Activated CD4-positive, alpha-beta T cell treated with anti-CD3 and anti-CD28 coated beads, Interleukin-2, amount 50 U/mL, for 16 hours (primary cell): Measurements from ENCODE around the gene SI.
"Not testable (repeated sequence)": the region's sequence is repeated elsewhere in the genome, so short reads cannot be mapped to it uniquely, and the experiment has no call there.

Experiments
- DNase-seq: peaks from one replicate; pipeline ENCODE4 v3.0.0-alpha.2; 2020

The SI gene

GRCh38 chr3:165078293-165078692, at the start of gene SI:
SI (minus strand) TSS chr3:165078496; CDS start chr3:165076012, 2,484 bp downstream.
- no peak for DNase-seq

DNA sequence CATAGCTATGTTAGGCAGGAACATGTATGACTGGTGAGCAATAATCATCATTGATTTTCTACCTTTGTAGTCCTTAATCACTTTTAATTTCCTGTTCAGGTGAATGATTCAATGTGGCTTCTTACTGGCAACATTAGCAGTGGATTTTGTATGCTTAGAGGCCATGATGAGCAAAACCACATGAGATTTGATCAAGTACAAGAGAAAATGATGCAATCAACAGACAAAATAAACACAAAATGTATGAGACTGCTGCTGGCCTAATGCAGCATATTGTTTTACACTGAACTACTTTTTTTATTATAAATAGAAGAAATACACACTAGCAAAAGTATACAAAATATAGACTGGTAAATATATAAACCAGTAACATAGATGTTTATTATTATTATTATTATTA, 47.5 kb upstream of the SI start:
- DNase-seq, result no peak

DNA sequence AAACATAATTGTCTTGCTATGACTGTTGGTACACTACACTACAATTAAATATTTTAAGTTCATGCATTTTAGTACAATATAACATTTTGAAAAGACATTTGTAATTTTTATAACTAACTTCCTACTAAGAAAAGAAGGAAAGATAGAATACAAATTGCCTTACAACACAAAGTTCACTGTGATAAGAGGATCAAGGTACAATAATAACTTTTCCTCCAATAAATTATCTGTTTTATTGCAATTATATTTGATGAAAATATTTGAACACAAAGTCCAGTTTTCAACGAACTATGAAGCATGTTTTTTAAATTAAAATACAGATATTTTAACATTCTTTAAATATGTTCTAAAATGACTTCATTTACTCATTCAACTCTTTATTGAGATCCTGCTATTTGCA, 33.1 kb upstream of the SI start:
- DNase-seq, result no peak

DNA sequence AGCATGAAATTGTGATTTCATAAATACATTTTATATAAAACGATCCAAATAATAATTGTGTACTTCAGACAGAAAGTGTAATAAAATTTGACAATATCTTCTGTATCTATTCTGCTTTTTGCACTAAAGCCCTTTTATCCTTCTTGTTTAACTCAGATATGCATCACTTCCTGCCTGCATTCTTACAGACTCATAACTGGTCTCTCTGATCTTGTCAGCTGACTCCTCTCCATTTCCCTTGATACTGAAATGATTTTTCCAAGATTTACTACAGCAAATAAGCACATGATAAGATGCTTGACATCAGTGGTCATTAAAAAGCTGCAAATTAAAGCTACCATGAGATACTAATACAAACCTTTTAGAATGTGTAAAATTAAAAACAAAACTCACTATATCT, 25.3 kb upstream of the SI start:
- DNase-seq, result no peak

DNA sequence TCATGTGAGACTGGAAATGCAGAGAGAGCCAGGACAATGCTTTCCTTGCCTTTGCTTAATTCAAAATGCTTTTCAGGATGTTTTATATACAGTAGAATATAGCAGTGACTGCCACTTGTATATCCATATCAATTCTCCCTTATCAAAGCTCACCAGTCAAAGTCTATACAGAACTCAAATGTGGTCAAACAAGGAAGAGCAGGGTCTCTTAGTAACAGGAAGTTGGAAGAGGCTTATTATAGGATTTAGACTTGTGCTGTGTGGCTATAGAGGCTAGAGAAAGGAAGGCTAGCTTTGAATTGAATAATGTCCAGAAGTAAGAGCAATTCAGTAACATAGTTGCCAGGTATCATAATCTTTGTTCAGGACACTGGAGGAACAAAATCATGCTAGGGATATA, 4.4 kb upstream of the SI start:
- DNase-seq, result no peak

GRCh38 chr3:165081183-165081582, 2.9 kb upstream of the SI start:
- no peak for DNase-seq

DNA sequence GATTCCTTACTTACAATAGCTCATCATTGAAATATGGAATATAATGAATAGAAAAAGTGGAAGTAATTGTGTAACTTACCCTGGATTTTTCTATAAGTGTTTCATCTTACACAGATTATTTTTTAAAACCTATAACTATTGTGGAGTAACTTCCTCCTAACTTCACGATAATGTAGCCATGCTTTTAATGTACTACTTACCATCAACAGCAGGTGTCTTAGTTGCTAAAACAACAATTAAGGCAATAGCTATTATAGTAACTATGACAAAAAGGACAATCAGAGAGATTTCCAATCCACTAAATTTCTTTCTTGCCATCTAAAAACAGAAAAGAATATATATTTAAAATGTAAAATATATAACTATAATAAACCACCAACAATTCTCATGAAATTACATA, 2.6 kb downstream of the SI start:
- no peak for DNase-seq

- DNase-seq, result no peak
Measured at GRCh38 chr3:165070682-165071081, 7.6 kb downstream of the SI start.

DNA sequence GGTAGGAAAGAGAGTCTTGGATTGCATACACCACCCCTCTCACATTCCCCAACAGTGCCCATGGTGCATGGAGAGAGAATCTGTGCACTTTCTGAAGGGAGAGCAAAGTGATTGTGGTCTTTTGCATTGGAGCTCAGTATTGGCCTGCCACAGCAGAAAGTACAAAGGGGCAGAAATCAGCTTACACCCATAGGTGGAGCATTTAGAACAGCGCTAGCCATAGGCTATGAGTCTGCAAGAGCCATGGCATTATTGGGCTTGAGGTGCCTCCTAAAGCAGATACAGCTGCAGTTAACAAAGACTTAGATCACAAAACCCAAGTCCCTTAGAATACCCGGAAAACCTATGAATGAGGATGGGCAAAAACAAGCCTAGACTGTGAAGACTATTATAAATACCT, 21.8 kb downstream of the SI start:
- DNase-seq, result no peak

- DNase-seq, result no peak
Measured at GRCh38 chr3:165040186-165040585, 38.1 kb downstream of the SI start.

- DNase-seq, result no peak
Measured at GRCh38 chr3:165011557-165011956, 66.7 kb downstream of the SI start.

GRCh38 chr3:164984947-164985346, 93.3 kb downstream of the SI start:
- no peak for DNase-seq

GRCh38 chr3:164962610-164963009, 115.7 kb downstream of the SI start:
- no peak for DNase-seq

DNA sequence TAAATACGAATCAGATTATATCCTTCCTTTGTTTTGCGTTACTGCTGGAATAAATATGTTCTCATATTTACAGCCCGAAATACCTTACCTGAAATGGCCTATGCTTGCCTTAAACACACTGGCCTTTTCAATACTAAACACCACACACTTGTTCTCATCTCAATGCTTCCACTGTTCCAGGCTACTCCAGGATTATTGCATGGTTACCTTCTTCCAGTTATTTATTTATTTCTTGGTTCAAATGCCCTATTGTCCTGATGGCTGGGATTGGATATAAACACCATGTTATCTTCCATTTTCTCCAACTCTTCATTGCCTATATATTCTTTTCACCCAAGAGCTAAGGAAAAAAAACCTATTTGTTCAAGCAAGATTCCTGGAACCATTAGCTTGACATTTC, 125.3 kb downstream of the SI start:
- no peak for DNase-seq

DNA sequence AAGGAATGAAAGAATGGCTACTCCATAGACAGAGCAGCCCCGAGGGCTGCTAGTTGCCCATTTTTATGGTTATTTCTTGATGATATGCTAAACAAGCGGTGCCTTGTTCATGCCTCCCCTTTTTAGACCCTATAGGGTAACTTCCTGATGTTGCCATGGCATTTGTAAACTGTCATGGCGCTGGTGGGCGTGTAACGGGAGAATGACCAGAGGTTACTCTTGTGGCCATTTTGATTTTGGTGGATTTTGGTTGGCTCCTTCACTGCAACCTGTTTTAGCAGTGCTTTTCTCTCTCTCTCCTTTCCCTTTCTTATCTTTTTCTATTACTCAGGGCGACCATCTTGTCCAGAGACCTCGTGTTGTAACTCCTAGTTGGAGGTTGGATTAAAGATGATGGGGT, 126.9 kb downstream of the SI start:
- DNase-seq, result not testable (repeated sequence)

GRCh38 chr3:164940745-164941144, 137.6 kb downstream of the SI start:
- no peak for DNase-seq

DNA sequence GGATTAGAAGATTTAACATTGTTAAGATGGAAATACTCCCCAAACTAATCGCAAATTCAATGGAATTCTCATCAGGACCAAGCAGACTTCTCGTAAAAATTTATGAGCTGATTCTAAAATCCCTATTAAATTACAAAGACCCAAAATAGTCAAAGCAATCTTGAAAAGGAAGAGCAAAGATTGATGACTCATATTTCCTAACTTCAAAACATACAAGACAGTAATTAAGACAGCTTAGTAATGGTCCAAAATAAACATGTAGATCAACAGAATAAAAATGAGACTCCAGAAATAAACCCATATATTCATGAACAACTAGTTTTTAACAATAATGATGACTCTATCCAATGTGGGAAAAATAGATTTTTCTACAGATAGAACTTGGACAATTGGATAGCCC, 148.7 kb downstream of the SI start:
- no peak for DNase-seq
